ENCODE measurements around the gene PDE4D.
"Not testable (repeated sequence)": the region's sequence is repeated elsewhere in the genome, so short reads cannot be mapped to it uniquely, and the experiment has no call there.

The PDE4D gene

GRCh38 chr5:59790376-59790775, 103.2 kb downstream of the PDE4D start:
- Histone ChIP-seq H3K9me3 (ENCODE audit: severe bottlenecking) (no peaks in the 10 kb centered on the region), H3K27ac (no peak overlapping the region), H3K27me3 (ENCODE audit: insufficient read depth, low read depth, severe bottlenecking) (no peaks in the 10 kb centered on the region), H3K4me3 (ENCODE audit: low read depth, low read length) (no peak overlapping the region), H3K36me3 (no peaks in the 10 kb centered on the region)
- no peak for DNase-seq
- no peak for TF ChIP-seq CTCF (IDR thresholded peaks at IDR 0.05; ENCODE audit: low read depth, low read length)

DNA sequence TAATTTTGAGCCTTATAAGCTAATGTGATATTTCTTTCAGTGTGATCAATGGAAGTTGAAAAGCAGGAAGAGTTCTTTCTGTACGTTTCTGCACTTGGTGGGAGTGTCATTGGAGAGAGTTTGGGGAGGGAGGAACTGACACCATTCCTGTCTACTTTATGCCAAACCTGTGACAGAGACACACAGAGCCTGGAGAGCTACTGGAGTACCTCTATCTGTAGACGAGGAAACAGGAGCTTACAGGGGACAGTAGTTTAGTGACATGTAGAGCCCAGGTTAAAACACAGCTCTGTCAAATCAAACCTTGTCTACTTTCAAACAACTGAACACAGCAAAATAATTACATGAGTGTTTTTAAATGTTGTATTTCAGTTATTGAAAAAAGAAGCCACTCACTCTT, 103.6 kb downstream of the PDE4D start:
- H3K4me3 ChIP-seq (ENCODE audit: low read depth, low read length): no peak overlapping the region
- TF ChIP-seq CTCF (IDR thresholded peaks at IDR 0.05; ENCODE audit: low read depth, low read length): no peak
- no peak for DNase-seq
- no peaks in the 10 kb centered on the region for H3K27me3 ChIP-seq (ENCODE audit: insufficient read depth, low read depth, severe bottlenecking)
- no peak overlapping the region for H3K27ac ChIP-seq
- no peaks in the 10 kb centered on the region for H3K9me3 ChIP-seq (ENCODE audit: severe bottlenecking)
- no peaks in the 10 kb centered on the region for H3K36me3 ChIP-seq

DNA sequence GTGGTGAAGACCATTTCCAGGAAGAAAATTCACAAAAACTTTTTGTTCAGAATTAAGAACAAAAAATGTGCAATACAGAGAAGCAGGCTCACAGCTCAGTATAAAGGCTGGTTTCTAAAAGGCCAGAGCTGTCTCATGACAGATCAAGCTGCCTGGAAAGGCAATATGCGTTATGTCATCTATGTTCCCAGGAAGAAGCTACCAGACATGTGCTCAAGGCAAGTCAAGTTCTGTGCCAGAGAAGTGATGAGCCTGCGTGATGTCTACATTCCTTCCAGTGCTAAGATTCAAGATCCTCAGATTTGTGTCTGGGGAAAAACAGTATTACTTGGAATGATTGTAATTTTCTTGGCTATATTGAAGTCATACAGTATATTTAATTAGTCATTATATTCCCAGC, 104.3 kb downstream of the PDE4D start:
- no peak overlapping the region for H3K27ac ChIP-seq
- no peaks in the 10 kb centered on the region for H3K36me3 ChIP-seq
- H3K27me3 ChIP-seq (ENCODE audit: insufficient read depth, low read depth, severe bottlenecking): no peaks in the 10 kb centered on the region
- DNase-seq: no peak
- H3K9me3 ChIP-seq (ENCODE audit: severe bottlenecking): no peaks in the 10 kb centered on the region
- TF ChIP-seq CTCF (IDR thresholded peaks at IDR 0.05; ENCODE audit: low read depth, low read length): no peak
- no peak overlapping the region for H3K4me3 ChIP-seq (ENCODE audit: low read depth, low read length)

GRCh38 chr5:59786334-59786805, 107.2 kb downstream of the PDE4D start:
- Histone ChIP-seq H3K27ac (no peak overlapping the region), H3K36me3 (no peaks in the 10 kb centered on the region), H3K4me3 (ENCODE audit: low read depth, low read length) (no peak overlapping the region), H3K9me3 (ENCODE audit: severe bottlenecking) (no peaks in the 10 kb centered on the region), H3K27me3 (ENCODE audit: insufficient read depth, low read depth, severe bottlenecking) (no peaks in the 10 kb centered on the region)
- no peak for TF ChIP-seq CTCF (IDR thresholded peaks at IDR 0.05; ENCODE audit: low read depth, low read length)
- DNase-seq: no peak

DNA sequence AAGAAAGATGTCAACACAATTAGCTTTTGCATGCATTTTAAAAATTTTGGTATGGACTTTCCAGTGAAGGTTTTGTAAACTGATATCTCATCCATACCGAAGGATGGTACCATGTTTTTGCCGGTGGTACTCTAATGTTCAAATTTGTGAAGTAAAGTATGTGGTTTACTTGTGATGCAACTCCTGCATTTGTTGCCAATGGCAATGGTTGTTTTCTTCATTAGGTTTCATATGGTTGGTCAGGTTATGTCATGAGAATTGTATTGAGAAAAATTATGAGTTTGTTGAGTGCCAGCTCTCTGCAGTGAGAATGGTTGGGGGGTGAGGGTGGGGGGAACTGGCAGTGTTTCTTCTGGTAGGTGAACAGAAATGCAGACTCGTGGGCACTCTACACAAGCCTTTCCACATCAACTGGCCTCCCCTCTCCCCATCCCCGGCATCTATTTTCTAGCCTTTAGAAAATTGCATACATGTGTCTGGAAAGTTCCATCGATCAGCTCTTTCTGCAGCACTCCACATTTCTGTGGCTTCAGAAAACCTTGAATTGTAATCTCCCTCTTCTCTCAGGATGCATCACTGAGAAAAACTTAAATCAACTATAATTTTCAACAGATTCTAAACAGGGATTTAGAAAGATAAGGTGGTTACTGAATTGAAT, 107.7 kb downstream of the PDE4D start:
- Histone ChIP-seq H3K36me3 (no peaks in the 10 kb centered on the region), H3K27me3 (ENCODE audit: insufficient read depth, low read depth, severe bottlenecking) (no peaks in the 10 kb centered on the region), H3K27ac (no peak overlapping the region), H3K9me3 (ENCODE audit: severe bottlenecking) (no peaks in the 10 kb centered on the region), H3K4me3 (ENCODE audit: low read depth, low read length) (no peak overlapping the region)
- TF ChIP-seq CTCF (IDR thresholded peaks at IDR 0.05; ENCODE audit: low read depth, low read length): no peak
- DNase-seq: no peak

DNA sequence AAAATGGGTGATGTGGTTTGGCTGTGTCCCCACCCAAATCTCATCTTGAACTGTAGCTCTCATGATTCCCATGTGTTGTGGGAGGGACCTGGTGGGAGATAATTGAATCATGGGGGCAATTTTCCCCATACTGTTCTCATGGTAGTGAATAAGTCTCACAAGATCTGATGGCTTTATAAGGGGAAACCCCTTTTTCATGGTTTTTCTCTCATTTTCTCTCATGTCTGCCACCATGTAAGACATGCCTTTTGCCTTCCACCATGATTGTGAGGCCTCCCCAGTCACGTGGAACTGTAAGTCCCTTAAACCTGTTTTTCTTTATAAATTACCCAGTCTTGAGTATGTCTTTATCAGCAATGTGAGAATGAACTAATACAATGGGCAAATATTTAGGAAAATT, 108.8 kb downstream of the PDE4D start:
- H3K4me3 ChIP-seq (ENCODE audit: low read depth, low read length); H3K36me3 ChIP-seq; H3K27ac ChIP-seq; DNase-seq; H3K9me3 ChIP-seq (ENCODE audit: severe bottlenecking); H3K27me3 ChIP-seq (ENCODE audit: insufficient read depth, low read depth, severe bottlenecking): not testable (repeated sequence)
